HepG2 (cell line): ENCODE data around the gene DPH5.

Experiments
- ADNP ChIP-seq: sonication (generic); formaldehyde crosslinking; IDR thresholded peaks from 2 replicates; pipeline ENCODE4 v1.4.0; 2020; ENCODE audit warnings: missing genetic modification reagents
- ETV6 ChIP-seq: sonication (generic); formaldehyde crosslinking; conservative IDR thresholded peaks from 2 replicates; pipeline ENCODE4 v1.4.0; 2020; ENCODE audit warnings: missing genetic modification reagents
- ZNF704 ChIP-seq: sonication (generic); formaldehyde crosslinking; IDR thresholded peaks from 2 replicates; pipeline ENCODE4 v1.8.1; 2023; ENCODE audit warnings: mild to moderate bottlenecking, inconsistent platforms, moderate library complexity, missing genetic modification reagents, borderline replicate concordance

- no peak for TF ChIP-seq ZNF704 (CRISPR knock-in tag)
- TF ChIP-seq ADNP (CRISPR knock-in tag) = no peak
- no peak for TF ChIP-seq ETV6
These were observed 25.3 kb upstream of the DPH5 start for GRCh38 chr1:101050869-101051268.
